Measurements from ENCODE around the gene CHN1.

Gene CHN1

DNA sequence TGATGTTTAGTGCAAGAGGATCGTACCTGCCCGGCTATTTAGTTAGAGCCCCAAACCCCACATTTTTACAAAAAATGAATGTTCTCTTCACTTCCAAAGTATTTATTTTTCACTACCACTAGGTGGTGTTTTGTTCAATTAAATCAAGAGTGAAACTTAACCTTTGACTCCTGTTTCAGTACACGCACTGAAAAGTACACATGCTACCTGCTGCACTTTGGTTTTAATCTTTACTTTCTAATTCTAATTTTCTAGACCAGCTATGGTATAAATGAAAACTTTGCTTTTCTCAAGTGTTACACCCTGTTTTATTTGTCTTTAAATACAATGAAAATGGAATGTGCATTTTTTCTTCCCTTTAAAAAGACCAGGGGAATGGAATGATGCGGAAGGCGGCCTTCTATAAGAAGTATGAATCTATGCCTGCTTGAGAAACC, 31.4 kb upstream of the CHN1 start:
- TF ChIP-seq, protein P1, sequence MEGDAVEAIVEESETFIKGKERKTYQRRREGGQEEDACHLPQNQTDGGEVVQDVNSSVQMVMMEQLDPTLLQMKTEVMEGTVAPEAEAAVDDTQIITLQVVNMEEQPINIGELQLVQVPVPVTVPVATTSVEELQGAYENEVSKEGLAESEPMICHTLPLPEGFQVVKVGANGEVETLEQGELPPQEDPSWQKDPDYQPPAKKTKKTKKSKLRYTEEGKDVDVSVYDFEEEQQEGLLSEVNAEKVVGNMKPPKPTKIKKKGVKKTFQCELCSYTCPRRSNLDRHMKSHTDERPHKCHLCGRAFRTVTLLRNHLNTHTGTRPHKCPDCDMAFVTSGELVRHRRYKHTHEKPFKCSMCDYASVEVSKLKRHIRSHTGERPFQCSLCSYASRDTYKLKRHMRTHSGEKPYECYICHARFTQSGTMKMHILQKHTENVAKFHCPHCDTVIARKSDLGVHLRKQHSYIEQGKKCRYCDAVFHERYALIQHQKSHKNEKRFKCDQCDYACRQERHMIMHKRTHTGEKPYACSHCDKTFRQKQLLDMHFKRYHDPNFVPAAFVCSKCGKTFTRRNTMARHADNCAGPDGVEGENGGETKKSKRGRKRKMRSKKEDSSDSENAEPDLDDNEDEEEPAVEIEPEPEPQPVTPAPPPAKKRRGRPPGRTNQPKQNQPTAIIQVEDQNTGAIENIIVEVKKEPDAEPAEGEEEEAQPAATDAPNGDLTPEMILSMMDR (IDR thresholded peaks at IDR 0.05) = peak; percentile 41
- TF ChIP-seq ZFX (IDR thresholded peaks at IDR 0.05; ENCODE audit: borderline replicate concordance) = no peak

DNA sequence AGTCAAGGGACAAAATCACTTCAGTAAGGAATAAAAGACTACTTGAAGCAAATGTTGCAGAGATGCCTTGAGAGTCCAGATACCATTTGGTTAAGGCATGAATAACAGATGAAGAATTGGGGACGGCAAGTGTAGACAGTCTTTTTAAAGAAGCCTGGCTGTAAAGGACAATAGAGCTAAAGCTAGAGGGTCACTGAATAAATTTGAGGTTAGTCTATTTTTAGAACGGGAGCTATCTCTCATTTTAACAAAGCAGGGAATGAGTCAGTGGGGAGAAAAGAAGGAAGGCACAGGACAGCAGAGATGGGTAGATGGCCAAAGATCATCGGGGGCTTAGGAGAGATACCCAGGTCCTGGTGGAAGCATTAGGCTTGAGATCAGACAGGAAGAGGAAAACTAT, 30.6 kb upstream of the CHN1 start:
- TF ChIP-seq, protein P1 (IDR thresholded peaks at IDR 0.05) = no peak
- no peak for TF ChIP-seq ZFX (IDR thresholded peaks at IDR 0.05; ENCODE audit: borderline replicate concordance)

More for the DNA sequence above, 31.4 kb upstream of the CHN1 start:
- H3K27ac ChIP-seq = no peak overlapping the region

DNA sequence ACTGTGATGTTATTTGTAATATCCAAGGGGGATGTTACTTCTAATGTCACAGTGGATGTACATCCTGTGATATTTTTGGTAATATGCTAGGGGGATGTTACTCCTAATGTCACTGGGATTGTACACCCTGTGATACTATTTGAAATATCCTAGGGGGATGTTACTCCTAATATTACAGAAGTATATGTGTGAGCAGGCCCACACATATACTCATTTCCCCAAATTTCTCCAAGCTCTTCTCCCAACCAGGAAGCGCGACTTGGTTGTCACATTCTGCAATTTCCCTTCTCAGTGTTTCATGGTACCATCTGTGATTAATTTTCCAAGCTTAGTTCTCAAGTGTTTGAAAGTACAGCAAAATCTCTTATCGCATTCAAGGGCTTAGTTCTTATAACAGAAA, 29.5 kb upstream of the CHN1 start:
- TF ChIP-seq ZFX (IDR thresholded peaks at IDR 0.05; ENCODE audit: borderline replicate concordance) = no peak
- TF ChIP-seq, protein P1 (IDR thresholded peaks at IDR 0.05) = no peak
- no peak overlapping the region for H3K27ac ChIP-seq

More for the DNA sequence above, 30.6 kb upstream of the CHN1 start:
- H3K27ac ChIP-seq = no peak overlapping the region

DNA sequence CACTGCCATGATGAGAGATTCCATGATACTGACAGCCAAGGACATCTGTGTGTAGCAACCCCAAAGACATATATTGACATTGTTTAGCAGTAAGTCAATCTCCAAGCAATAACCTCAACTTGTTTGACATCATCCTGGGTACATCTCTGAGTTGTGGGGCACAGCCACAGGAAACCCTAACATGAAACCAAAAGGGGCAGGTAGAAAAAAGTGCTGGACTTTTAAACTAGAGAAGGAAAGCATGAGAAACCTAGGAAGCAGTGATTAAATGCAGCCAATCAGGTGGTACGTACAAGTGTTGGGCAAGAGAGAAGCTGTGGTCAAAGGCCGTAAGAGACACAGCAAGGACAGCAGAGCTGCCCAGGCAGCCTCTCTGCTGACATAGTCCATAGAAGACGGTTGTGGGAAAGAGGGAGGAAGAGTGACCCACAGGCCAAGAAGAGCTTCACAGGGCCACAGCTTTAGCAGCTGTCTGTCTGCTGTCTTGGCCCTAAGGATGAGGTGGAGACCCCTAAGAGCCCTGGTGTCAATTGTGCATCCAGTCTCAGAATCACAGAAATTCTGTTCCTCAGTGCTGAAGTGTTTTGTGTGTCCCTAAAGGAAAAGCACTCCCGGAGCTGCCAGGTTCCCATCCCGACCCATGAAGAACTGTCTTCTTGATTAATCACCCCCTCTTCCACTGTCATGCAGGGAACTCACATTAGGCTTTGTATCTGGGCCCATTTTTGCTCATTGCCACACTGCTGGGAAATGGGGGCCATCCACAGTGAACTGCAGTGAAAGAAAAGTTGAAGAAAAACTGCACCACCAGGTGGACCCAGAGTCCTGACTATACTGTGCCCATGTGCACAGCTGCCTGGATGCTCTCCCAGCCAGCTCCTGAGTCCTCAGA, 25.4 kb upstream of the CHN1 start:
- no peak overlapping the region for H3K27ac ChIP-seq
- TF ChIP-seq ZFX (IDR thresholded peaks at IDR 0.05; ENCODE audit: borderline replicate concordance) = no peak
- TF ChIP-seq, protein P1 (IDR thresholded peaks at IDR 0.05) = no peak

DNA sequence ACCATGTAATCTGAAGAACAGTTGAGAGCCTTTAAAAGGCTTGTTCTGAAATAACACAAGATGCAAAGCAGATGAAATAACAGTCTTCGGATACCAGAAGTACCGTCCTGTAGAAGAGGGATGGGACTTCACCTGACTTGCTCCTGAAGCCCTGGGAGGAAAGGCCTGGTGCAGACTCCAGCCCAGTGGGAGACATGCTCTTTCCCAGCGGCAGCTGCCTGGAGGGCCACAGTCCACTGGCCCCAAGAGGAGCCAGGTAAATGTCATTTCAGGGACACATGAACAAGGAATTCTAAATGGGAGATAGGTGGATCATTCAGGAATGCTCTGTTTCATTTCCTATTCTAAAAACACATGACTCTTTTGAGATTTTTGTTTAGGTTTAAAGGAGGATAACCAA, 22.6 kb upstream of the CHN1 start:
- TF ChIP-seq, protein P1 (IDR thresholded peaks at IDR 0.05) = no peak
- no peak for TF ChIP-seq ZFX (IDR thresholded peaks at IDR 0.05; ENCODE audit: borderline replicate concordance)
- H3K27ac ChIP-seq = no peak overlapping the region

DNA sequence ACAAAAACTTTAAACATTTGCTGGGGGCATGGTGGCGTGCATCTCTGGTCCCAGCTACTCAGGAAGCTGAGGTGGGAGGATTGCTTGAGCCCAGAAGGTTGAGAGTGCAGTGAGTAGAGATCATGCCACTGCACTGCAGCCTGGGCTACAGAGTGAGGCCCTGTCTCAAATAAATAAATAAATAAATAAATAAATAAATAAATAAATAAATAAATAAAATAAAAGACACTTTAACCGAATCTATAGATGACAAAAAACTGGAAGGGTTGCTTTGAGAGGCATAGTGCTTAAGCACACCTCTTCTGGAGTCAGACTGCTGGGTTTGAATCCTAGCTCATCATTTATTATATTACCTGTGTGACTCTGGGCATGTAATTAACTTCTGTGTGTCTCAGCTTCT, 21.2 kb upstream of the CHN1 start:
- H3K27ac ChIP-seq = no peak overlapping the region
- TF ChIP-seq, protein P1 (IDR thresholded peaks at IDR 0.05) = no peak
- TF ChIP-seq ZFX (IDR thresholded peaks at IDR 0.05; ENCODE audit: borderline replicate concordance) = no peak

DNA sequence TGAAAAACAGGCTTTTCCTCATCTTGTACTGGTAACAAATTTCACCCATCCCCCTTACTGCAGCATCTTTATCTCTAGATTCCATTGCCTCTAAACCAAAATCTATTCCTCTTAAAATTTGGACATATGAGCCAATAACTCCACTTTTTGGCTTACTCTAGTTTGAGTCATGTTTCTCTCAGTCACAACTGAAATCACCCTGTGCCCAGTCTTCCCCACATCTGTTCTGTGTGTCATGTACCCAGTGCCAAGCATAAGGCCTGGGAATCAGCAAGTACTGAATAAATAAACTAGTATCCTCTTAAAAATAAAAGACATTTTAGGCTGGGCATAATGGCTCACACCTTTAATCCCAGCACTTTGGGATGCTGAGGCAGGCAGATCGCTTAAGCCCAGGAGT, 20.8 kb upstream of the CHN1 start:
- TF ChIP-seq, protein P1 (IDR thresholded peaks at IDR 0.05) = no peak
- TF ChIP-seq ZFX (IDR thresholded peaks at IDR 0.05; ENCODE audit: borderline replicate concordance) = no peak
- H3K27ac ChIP-seq = no peak overlapping the region

Measured in 22Rv1 (cell line).